ENCODE measurements around the gene HDAC9.

HDAC9 gene

DNA sequence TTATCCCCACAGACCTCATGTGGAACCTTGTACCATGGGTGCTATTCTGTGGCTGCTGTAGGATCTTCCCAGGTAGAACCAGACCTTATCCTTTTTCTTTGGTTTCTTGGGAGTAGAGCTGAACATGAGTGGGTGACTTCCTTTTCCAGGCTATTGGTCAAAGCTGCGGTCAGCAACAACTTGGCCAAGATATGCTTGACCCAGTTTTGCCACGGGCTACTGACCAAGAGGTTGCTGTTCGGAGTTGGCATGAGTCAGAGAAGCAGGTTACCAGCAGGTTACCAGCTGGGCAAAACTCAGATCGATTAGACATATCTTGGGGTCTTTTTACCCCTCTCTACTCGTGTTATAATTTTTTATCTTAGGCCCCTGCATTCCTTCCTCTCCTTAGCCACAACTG, 36.7 kb upstream of the HDAC9 start:
- ATAC-seq: no peak
- TF ChIP-seq ZNF8 (CRISPR knock-in tag; IDR thresholded peaks at IDR 0.05) (no peak), CREB5 (CRISPR knock-in tag; IDR thresholded peaks at IDR 0.05; ENCODE audit: low read depth) (no peak), SNAI2 (CRISPR knock-in tag; IDR thresholded peaks at IDR 0.05) (no peak), RARB (CRISPR knock-in tag; IDR thresholded peaks at IDR 0.05) (no peak), CSRNP3 (CRISPR knock-in tag; IDR thresholded peaks at IDR 0.05) (no peak), PPARA (CRISPR knock-in tag; IDR thresholded peaks at IDR 0.05; ENCODE audit: borderline replicate concordance) (no peak), ZNF565 (CRISPR knock-in tag; conservative IDR thresholded peaks at IDR 0.05; ENCODE audit: low read depth) (no peak), ESRRG (CRISPR knock-in tag; IDR thresholded peaks at IDR 0.05) (no peak), TCF4 (CRISPR knock-in tag; IDR thresholded peaks at IDR 0.05; ENCODE audit: borderline replicate concordance) (no peak), BACH2 (CRISPR knock-in tag; IDR thresholded peaks at IDR 0.05; ENCODE audit: borderline replicate concordance) (no peak)
- TF ChIP-seq, protein P1, sequence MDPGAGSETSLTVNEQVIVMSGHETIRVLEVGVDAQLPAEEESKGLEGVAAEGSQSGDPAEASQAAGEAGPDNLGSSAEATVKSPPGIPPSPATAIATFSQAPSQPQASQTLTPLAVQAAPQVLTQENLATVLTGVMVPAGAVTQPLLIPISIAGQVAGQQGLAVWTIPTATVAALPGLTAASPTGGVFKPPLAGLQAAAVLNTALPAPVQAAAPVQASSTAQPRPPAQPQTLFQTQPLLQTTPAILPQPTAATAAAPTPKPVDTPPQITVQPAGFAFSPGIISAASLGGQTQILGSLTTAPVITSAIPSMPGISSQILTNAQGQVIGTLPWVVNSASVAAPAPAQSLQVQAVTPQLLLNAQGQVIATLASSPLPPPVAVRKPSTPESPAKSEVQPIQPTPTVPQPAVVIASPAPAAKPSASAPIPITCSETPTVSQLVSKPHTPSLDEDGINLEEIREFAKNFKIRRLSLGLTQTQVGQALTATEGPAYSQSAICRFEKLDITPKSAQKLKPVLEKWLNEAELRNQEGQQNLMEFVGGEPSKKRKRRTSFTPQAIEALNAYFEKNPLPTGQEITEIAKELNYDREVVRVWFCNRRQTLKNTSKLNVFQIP (CRISPR knock-in tag; IDR thresholded peaks at IDR 0.05; ENCODE audit: borderline replicate concordance, low read depth): no peak
- TF ChIP-seq, protein P2, sequence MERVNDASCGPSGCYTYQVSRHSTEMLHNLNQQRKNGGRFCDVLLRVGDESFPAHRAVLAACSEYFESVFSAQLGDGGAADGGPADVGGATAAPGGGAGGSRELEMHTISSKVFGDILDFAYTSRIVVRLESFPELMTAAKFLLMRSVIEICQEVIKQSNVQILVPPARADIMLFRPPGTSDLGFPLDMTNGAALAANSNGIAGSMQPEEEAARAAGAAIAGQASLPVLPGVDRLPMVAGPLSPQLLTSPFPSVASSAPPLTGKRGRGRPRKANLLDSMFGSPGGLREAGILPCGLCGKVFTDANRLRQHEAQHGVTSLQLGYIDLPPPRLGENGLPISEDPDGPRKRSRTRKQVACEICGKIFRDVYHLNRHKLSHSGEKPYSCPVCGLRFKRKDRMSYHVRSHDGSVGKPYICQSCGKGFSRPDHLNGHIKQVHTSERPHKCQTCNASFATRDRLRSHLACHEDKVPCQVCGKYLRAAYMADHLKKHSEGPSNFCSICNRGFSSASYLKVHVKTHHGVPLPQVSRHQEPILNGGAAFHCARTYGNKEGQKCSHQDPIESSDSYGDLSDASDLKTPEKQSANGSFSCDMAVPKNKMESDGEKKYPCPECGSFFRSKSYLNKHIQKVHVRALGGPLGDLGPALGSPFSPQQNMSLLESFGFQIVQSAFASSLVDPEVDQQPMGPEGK (CRISPR knock-in tag; IDR thresholded peaks at IDR 0.05; ENCODE audit: borderline replicate concordance): no peak

GRCh38 chr7:18459484-18460245, 35.9 kb upstream of the HDAC9 start:
- ATAC-seq: peak; percentile 31; the same call in 2 of the 3 replicates
- no peak for TF ChIP-seq TCF4 (CRISPR knock-in tag; IDR thresholded peaks at IDR 0.05; ENCODE audit: borderline replicate concordance)
- TF ChIP-seq ISL1 (CRISPR knock-in tag; IDR thresholded peaks at IDR 0.05): peak; percentile 80
- TF ChIP-seq ARNTL (CRISPR knock-in tag; IDR thresholded peaks at IDR 0.05; ENCODE audit: borderline replicate concordance, low read depth): no peak

DNA sequence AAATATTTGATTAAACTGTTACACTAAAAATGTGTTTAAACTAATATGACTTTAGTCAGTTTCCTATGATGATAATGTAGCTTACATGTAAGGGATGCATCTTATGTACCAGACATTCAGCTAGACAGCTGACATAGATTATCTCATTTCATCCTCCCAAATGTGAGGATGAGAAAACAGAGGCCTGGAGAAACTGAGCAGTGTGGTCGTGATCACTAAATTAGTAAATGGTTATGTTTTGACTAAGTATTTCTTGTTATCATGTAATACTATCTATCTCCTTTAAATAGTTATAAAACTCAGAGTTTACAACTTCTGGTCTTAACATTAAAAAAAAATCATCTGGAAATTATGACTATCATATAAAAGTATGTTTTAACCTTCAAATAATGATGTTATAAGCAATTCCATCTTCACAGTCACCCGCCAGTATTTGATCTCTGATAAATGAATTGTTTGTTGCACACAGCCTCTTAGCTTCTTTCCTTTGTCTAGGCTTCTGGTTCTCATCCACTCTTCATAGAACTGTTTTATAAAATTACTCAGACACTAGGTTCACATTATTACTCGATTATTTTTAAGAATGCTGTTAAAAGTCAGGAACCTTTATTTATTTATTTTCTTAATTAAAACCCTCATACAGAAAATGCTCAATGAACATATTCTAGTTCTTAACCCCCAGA, 33.6 kb upstream of the HDAC9 start:
- TF ChIP-seq CSDC2 (CRISPR knock-in tag; IDR thresholded peaks at IDR 0.05): no peak
- TF ChIP-seq ISL1 (CRISPR knock-in tag; IDR thresholded peaks at IDR 0.05): no peak
- no peak for TF ChIP-seq ARNTL (CRISPR knock-in tag; IDR thresholded peaks at IDR 0.05; ENCODE audit: borderline replicate concordance, low read depth)
- no peak for TF ChIP-seq ZFP30 (CRISPR knock-in tag; IDR thresholded peaks at IDR 0.05)
- TF ChIP-seq ZFP3 (CRISPR knock-in tag; IDR thresholded peaks at IDR 0.05): no peak
- no peak for TF ChIP-seq SNAI2 (CRISPR knock-in tag; IDR thresholded peaks at IDR 0.05)
- TF ChIP-seq ZNF565 (CRISPR knock-in tag; conservative IDR thresholded peaks at IDR 0.05; ENCODE audit: low read depth): no peak
- TF ChIP-seq TSHZ2 (CRISPR knock-in tag; IDR thresholded peaks at IDR 0.05): no peak
- no peak for TF ChIP-seq RARB (CRISPR knock-in tag; IDR thresholded peaks at IDR 0.05)
- no peak for TF ChIP-seq PPARA (CRISPR knock-in tag; IDR thresholded peaks at IDR 0.05; ENCODE audit: borderline replicate concordance)
- TF ChIP-seq ZNF8 (CRISPR knock-in tag; IDR thresholded peaks at IDR 0.05): no peak
- TF ChIP-seq BACH2 (CRISPR knock-in tag; IDR thresholded peaks at IDR 0.05; ENCODE audit: borderline replicate concordance): no peak
- TF ChIP-seq TOX (CRISPR knock-in tag; IDR thresholded peaks at IDR 0.05; ENCODE audit: borderline replicate concordance): no peak
- no peak for TF ChIP-seq ESRRG (CRISPR knock-in tag; IDR thresholded peaks at IDR 0.05)
- TF ChIP-seq CSRNP3 (CRISPR knock-in tag; IDR thresholded peaks at IDR 0.05): no peak
- no peak for TF ChIP-seq OSR1 (CRISPR knock-in tag; IDR thresholded peaks at IDR 0.05)
- no peak for TF ChIP-seq GLIS3 (CRISPR knock-in tag; IDR thresholded peaks at IDR 0.05)
- ATAC-seq: peak; percentile 63

All from SK-N-SH treated with all-trans-retinoic acid at 6 μM for 48 hours (cell line).